ENCODE results near the gene COL5A1.
"Not testable (repeated sequence)": the region's sequence is repeated elsewhere in the genome, so short reads cannot be mapped to it uniquely, and the experiment has no call there.

Gene COL5A1

GRCh38 chr9:134658378-134658955 is 16.9 kb downstream of the COL5A1 start:
- no peak for DNase-seq

GRCh38 chr9:134659688-134660131 is 18.1 kb downstream of the COL5A1 start:
- DNase-seq, result no peak

GRCh38 chr9:134660407-134660806 is 18.8 kb downstream of the COL5A1 start:
- DNase-seq, result no peak

- DNase-seq, result no peak
Observed at GRCh38 chr9:134661299-134661698, 19.7 kb downstream of the COL5A1 start.

- DNase-seq, result no peak
Observed at GRCh38 chr9:134661791-134662142, 20.2 kb downstream of the COL5A1 start.

- DNase-seq, result no peak
Observed at GRCh38 chr9:134662143-134662876, 20.7 kb downstream of the COL5A1 start.

- DNase-seq, result no peak
Observed at GRCh38 chr9:134663084-134663483, 21.5 kb downstream of the COL5A1 start.

- DNase-seq, result no peak
Observed at GRCh38 chr9:134663753-134664415, 22.3 kb downstream of the COL5A1 start.

- no peak for DNase-seq
Observed at GRCh38 chr9:134664446-134664845, 22.8 kb downstream of the COL5A1 start.

- no peak for DNase-seq
Observed at GRCh38 chr9:134666208-134666607, 24.6 kb downstream of the COL5A1 start.

GRCh38 chr9:134666831-134667230 is 25.2 kb downstream of the COL5A1 start:
- DNase-seq, result no peak

- not testable (repeated sequence) for DNase-seq
Observed at GRCh38 chr9:134668977-134669376, 27.4 kb downstream of the COL5A1 start.

- DNase-seq, result no peak
Observed at GRCh38 chr9:134669399-134669955, 27.9 kb downstream of the COL5A1 start.

GRCh38 chr9:134670042-134670525 is 28.5 kb downstream of the COL5A1 start:
- no peak for DNase-seq

GRCh38 chr9:134670851-134671281 is 29.3 kb downstream of the COL5A1 start:
- no peak for DNase-seq

GRCh38 chr9:134671341-134672113 is 29.9 kb downstream of the COL5A1 start:
- no peak for DNase-seq

GRCh38 chr9:134676361-134676760 is 34.8 kb downstream of the COL5A1 start:
- DNase-seq, result no peak

GRCh38 chr9:134676886-134677285 is 35.3 kb downstream of the COL5A1 start:
- no peak for DNase-seq

- DNase-seq, result no peak
Observed at GRCh38 chr9:134677743-134678142, 36.1 kb downstream of the COL5A1 start.

GRCh38 chr9:134678206-134678605 is 36.6 kb downstream of the COL5A1 start:
- DNase-seq, result no peak

- DNase-seq, result no peak
Observed at GRCh38 chr9:134678666-134679443, 37.3 kb downstream of the COL5A1 start.
